Endothelial cell of umbilical vein (primary cell): Measurements from ENCODE around the gene WDHD1. TPM values are rescaled to one million over a fixed set of nuclear protein-coding genes. Genes with fewer than 3 reads are reported as not detected.

Source experiments
- BruUV-seq: library from RNA; stranded (reverse); fragments of 400-500 nt; replicated peaks from 2 replicates; lab custom pipeline; 2021; lab: Mats Ljungman, UMichigan
- CTCF ChIA-PET: fragments of 300-600, 350-600 bp; sonication (Branson Sonifier 250); formaldehyde crosslinking; loops from one replicate; lab custom pipeline; 2021; ENCODE audit warnings: antibody characterized with exemption, inconsistent platforms; lab: Charles Lee
- POLR2A ChIA-PET: fragments of 300-600, 350-600 bp; sonication (Branson Sonifier 250); formaldehyde crosslinking; loops from one replicate; lab custom pipeline; 2021; ENCODE audit warnings: antibody characterized with exemption, inconsistent platforms; lab: Charles Lee
- DNase-seq: peaks from one replicate; pipeline ENCODE4 v3.0.0-alpha.2; 2011; ENCODE audit warnings: low read depth, low spot score
- FAIRE-seq: peaks from 2 replicates; lab custom pipeline; 2011; peaks lifted over from hg19 to GRCh38; lab: Jason Lieb, UNC
- H2AFZ ChIP-seq: 2 replicates; pipeline ENCODE4 v1.6.0; 2012; ENCODE audit warnings: low read depth, low read length, control low read depth, inconsistent platforms
- H3K27ac ChIP-seq: 2 replicates; pipeline ENCODE4 v1.5.1; 2011; ENCODE audit warnings: low read depth, mild to moderate bottlenecking, control low read depth, low read length, moderate library complexity; ENCODE audit not compliant: insufficient read depth
- H3K27me3 ChIP-seq, 2 experiments: 2 replicates each; pipeline versions ENCODE4 v1.6.0 to v1.6.1; 2011; ENCODE audit warnings: low read length in 2 of 2, mixed read lengths in 1 of 2; ENCODE audit not compliant: control insufficient read depth in 2 of 2, insufficient read depth in 2 of 2
- H3K36me3 ChIP-seq, 2 experiments: 2 replicates in 1 of 2; 3 replicates in 1 of 2; pipeline ENCODE4 v1.5.1; 2011; ENCODE audit warnings: low read length in 2 of 2, mild to moderate bottlenecking in 1 of 2, moderate library complexity in 1 of 2; ENCODE audit not compliant: control insufficient read depth in 2 of 2, insufficient read depth in 2 of 2; ENCODE audit errors: extremely low read depth in 1 of 2
- H3K4me1 ChIP-seq: 3 replicates; pipeline ENCODE4 v1.5.1; 2011; ENCODE audit warnings: mild to moderate bottlenecking, low read length; ENCODE audit not compliant: control insufficient read depth, insufficient read depth; ENCODE audit errors: extremely low read depth
- H3K4me2 ChIP-seq: 2 replicates; pipeline ENCODE4 v1.6.1; 2011; ENCODE audit warnings: low read length, control low read depth, mixed read lengths; ENCODE audit not compliant: insufficient read depth
- H3K4me3 ChIP-seq, 3 experiments: fragments of 200-600 bp in 1 of 3; sonication (generic), shearing (Covaris generic) in 1 of 3; replicated peaks in 1 of 3; 2 replicates each; pipeline ENCODE4 v1.5.1; 2011 to 2016; ENCODE audit warnings: control low read depth in 3 of 3, low read length in 3 of 3, mild to moderate bottlenecking in 2 of 3, inconsistent platforms in 1 of 3, low read depth in 1 of 3, moderate library complexity in 1 of 3; ENCODE audit not compliant: insufficient read depth in 1 of 3
- H3K79me2 ChIP-seq: 2 replicates; pipeline ENCODE4 v1.6.0; 2012; ENCODE audit warnings: low read length, inconsistent platforms; ENCODE audit not compliant: control insufficient read depth, insufficient read depth
- H3K9ac ChIP-seq: replicated peaks from 2 replicates; pipeline ENCODE3; 2011; ENCODE audit warnings: low read length, control low read depth; ENCODE audit not compliant: insufficient read depth; ENCODE audit errors: extremely low read depth
- H3K9me1 ChIP-seq: replicated peaks from 3 replicates; pipeline ENCODE4 v1.6.0; 2011; ENCODE audit warnings: mild to moderate bottlenecking, low read length; ENCODE audit not compliant: control insufficient read depth, insufficient read depth; ENCODE audit errors: extremely low read depth
- H3K9me3 ChIP-seq: replicated peaks from 2 replicates; pipeline ENCODE4 v1.5.1; 2012; ENCODE audit warnings: low read length, inconsistent platforms; ENCODE audit not compliant: control insufficient read depth, insufficient read depth
- H4K20me1 ChIP-seq: replicated peaks from 2 replicates; pipeline ENCODE3; 2011; ENCODE audit warnings: mild to moderate bottlenecking, low read length; ENCODE audit not compliant: control insufficient read depth, insufficient read depth; ENCODE audit errors: extremely low read depth
- EZH2 ChIP-seq: IDR thresholded peaks from 2 replicates; pipeline ENCODE4 v1.6.1; 2012; ENCODE audit warnings: borderline replicate concordance, low read depth, mild to moderate bottlenecking, moderate library complexity, low read length, inconsistent platforms; ENCODE audit not compliant: severe bottlenecking
- FOS ChIP-seq: IDR thresholded peaks from 2 replicates; pipeline ENCODE4 v1.6.1; 2011; ENCODE audit warnings: mild to moderate bottlenecking, low read length, moderate library complexity, borderline replicate concordance; ENCODE audit not compliant: insufficient read depth
- GATA2 ChIP-seq: IDR thresholded peaks from 2 replicates; pipeline ENCODE4 v1.7.0; 2011; ENCODE audit warnings: low read depth, mild to moderate bottlenecking, moderate library complexity, mixed read lengths, low read length; ENCODE audit not compliant: insufficient read length, insufficient read depth
- JUN ChIP-seq: IDR thresholded peaks from 2 replicates; pipeline ENCODE4 v1.6.1; 2011; ENCODE audit warnings: borderline replicate concordance, low read depth; ENCODE audit not compliant: insufficient read length, insufficient read depth
- MAX ChIP-seq: IDR thresholded peaks from 2 replicates; pipeline ENCODE4 v1.6.1; 2011; ENCODE audit not compliant: insufficient read depth, insufficient read length
- MYC ChIP-seq: IDR thresholded peaks from one replicate; pipeline ENCODE4 v1.6.1; 2011; ENCODE audit warnings: mild to moderate bottlenecking, low read depth, low read length
- POLR2A ChIP-seq: IDR thresholded peaks from 2 replicates; pipeline ENCODE4 v1.6.1; 2012; ENCODE audit warnings: low read depth, mild to moderate bottlenecking, control low read depth, low read length
- POLR2AphosphoS5 ChIP-seq: IDR thresholded peaks from 2 replicates; pipeline ENCODE4 v1.6.1; 2012; ENCODE audit warnings: low read depth, mild to moderate bottlenecking, control low read depth, low read length, moderate library complexity; ENCODE audit not compliant: insufficient read depth
- dilution Hi-C: fragments of 300-500 bp; cut with MboI; formaldehyde crosslinking; loops from one replicate; pipeline ENCODE4 v1.15.0; 2019; ENCODE audit warnings: low sequenced_read_pairs; ENCODE audit not compliant: extremely low pct_ligation_motif_present
- intact Hi-C: fragments of 100-400 bp; cut with micrococcal nuclease; formaldehyde crosslinking; loops from one replicate; pipeline ENCODE4 v1.10.0; 2022
- polyA plus RNA-seq, 4 experiments: library from polyadenylated mRNA; depleted of rRNA in 3 of 4; stranded (reverse) in 3 of 4; unstranded in 1 of 4; fragments of >200 nt; gene quantifications; 2 replicates each; pipeline versions ENCODE4 v1.2.1 to v1.2.3, GENCODE V29; 2011 to 2012; ENCODE audit warnings: missing spikeins in 1 of 4
- total RNA-seq: library from RNA; stranded (reverse); gene quantifications from 2 replicates; pipeline ENCODE4 v1.2.3, GENCODE V29; 2021
- TF ChIP-seq, protein P1 (sequence below), 2 donors: IDR thresholded peaks; 1 replicate in 1 of 2; 2 replicates in 1 of 2; pipeline ENCODE4 v1.5.1; 2011; ENCODE audit warnings: low read length in 2 of 2, mild to moderate bottlenecking in 2 of 2, moderate library complexity in 2 of 2, control low read depth in 1 of 2, inconsistent platforms in 1 of 2, low read depth in 1 of 2; ENCODE audit not compliant: insufficient read depth in 1 of 2; ENCODE audit errors: extremely low read depth in 1 of 2

The WDHD1 gene
- total and polyA plus RNA-seq, 2 donors (not counting 3 experiments of a cell fraction or from before 2014, with no cell fraction given) = 3.1 to 22.5 TPM

DNA sequence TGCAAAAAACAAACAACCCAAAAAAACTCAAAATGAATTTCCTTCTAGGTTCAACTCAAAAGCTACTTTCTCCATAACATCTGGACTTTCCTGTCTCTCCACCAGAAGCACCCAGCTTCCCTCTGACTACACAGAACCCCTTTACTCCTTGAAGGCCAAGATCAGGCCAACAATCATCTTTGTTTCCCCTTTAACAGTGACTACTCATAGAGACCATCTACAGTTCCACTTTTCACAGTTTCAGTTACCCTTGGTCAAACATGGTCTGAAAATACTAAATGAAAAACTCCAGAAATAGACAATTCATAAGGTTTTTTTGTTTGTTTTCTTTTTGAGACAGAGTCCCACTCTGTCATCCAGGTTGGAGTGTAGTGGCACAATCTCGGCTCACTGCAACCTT, 136.1 kb downstream of the WDHD1 start:
- no peaks in the 10 kb centered on the region for H3K27me3 ChIP-seq
- FAIRE-seq (no peak), DNase-seq (no peak)
- intact Hi-C loops = no loop called here
- TF ChIP-seq EZH2 (no peak), MAX (no peak), GATA2 (no peak), POLR2A (no peak), MYC (no peak), FOS (no peak), JUN (no peak), POLR2AphosphoS5 (no peak)
- TF ChIP-seq, protein P1, sequence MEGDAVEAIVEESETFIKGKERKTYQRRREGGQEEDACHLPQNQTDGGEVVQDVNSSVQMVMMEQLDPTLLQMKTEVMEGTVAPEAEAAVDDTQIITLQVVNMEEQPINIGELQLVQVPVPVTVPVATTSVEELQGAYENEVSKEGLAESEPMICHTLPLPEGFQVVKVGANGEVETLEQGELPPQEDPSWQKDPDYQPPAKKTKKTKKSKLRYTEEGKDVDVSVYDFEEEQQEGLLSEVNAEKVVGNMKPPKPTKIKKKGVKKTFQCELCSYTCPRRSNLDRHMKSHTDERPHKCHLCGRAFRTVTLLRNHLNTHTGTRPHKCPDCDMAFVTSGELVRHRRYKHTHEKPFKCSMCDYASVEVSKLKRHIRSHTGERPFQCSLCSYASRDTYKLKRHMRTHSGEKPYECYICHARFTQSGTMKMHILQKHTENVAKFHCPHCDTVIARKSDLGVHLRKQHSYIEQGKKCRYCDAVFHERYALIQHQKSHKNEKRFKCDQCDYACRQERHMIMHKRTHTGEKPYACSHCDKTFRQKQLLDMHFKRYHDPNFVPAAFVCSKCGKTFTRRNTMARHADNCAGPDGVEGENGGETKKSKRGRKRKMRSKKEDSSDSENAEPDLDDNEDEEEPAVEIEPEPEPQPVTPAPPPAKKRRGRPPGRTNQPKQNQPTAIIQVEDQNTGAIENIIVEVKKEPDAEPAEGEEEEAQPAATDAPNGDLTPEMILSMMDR (IDR thresholded peaks at IDR 0.05; ENCODE audit: extremely low read depth in 1 of 2, insufficient read depth in 1 of 2, low read depth in 1 of 2, low read length in 2 of 2) = no peak
- no peaks in the 10 kb centered on the region for H4K20me1 ChIP-seq
- no peak overlapping the region for H3K4me2 ChIP-seq
- dilution Hi-C loops = no loop called here
- CTCF ChIA-PET = interaction anchor here (0.8 to 1.9 kb wide), 3 partner anchors 12 to 59 kb away, joined by 3 to 4 read pairs (median 4); no protein-coding TSS in a partner anchor
- BruUV-seq = no TSS peak
- H3K27ac ChIP-seq = no peak overlapping the region
- POLR2A ChIA-PET = no interaction called here
- no peak overlapping the region for H3K9ac ChIP-seq
- H3K9me3 ChIP-seq = no peaks in the 10 kb centered on the region
- H3K4me1 ChIP-seq = peaks cover 6% of the 10 kb centered on the region
- no peaks in the 10 kb centered on the region for H3K9me1 ChIP-seq
- H3K4me3 ChIP-seq = no peak overlapping the region
- H3K36me3 ChIP-seq = no peaks in the 10 kb centered on the region
- H2AFZ ChIP-seq = no peak overlapping the region
- H3K79me2 ChIP-seq = no peaks in the 10 kb centered on the region
